Hematopoietic multipotent progenitor cell treated with erythropoietin and hydrocortisone succinate and interleukin-3 and kit ligand, for 6 days (in vitro differentiated cells): Measurements from ENCODE around the gene CFAP68.
A peak's percentile ranks its signal among the peaks of the same experiment; 100 is the strongest.

Experiments used
- DNase-seq: peaks from one replicate; pipeline ENCODE4 v3.0.0-alpha.2; 2015

The CFAP68 gene

GRCh38 chr11:111878849-111879636 lies at the start of gene CFAP68, which contains the start of gene FDXACB1:
Gene CFAP68, plus strand, starts transcription at chr11:111879541. Its CDS starts 20 bp downstream, at chr11:111879561.
Gene FDXACB1, minus strand, starts transcription at chr11:111879165. Its CDS starts 33 bp downstream, at chr11:111879132.
- peak; percentile 98 for DNase-seq

DNA sequence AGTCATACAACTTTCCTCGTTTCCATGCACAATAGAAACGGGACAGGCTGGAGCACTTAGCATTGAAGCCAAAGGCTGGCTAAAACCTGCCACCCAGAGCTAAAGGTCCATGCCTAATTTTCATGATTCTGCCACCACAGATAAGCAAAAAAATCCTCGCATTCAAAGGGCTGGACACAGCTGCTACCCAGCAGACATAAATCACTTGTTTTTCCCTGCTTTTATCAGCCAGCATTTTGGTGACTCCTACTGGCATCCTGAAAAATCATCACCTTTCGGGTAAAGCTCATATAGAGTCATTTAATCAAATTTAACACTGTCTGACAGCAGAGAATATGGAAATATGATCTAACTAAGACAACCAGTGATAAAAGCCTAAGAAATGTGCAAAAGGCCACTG lies 45.8 kb upstream of the CFAP68 start:
- DNase-seq, result no peak

GRCh38 chr11:111834432-111835163 lies 44.7 kb upstream of the CFAP68 start:
- no peak for DNase-seq

DNA sequence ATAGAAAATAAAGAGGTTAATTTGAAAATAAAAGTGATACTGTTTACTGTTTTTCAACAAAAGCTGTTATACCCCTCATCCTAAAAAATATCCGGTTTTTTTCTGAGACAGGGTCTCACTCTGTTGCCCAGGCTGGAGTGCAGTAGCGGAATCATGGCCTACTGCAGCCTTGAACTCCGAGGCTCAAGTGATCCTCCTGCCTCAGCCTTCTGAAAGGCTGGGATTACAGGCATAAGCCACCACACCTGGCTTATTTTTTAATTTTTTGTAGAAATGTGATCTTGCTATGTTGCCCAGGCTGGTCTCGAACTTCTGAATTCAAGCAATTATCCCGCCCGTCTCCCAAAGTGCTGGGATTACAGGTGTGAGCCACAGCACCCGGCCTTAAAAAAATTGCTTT lies 43.7 kb upstream of the CFAP68 start:
- no peak for DNase-seq

GRCh38 chr11:111836162-111836561 lies 43.2 kb upstream of the CFAP68 start:
- DNase-seq, result no peak

- DNase-seq, result no peak
These were observed 42.6 kb upstream of the CFAP68 start for GRCh38 chr11:111836721-111837120.

DNA sequence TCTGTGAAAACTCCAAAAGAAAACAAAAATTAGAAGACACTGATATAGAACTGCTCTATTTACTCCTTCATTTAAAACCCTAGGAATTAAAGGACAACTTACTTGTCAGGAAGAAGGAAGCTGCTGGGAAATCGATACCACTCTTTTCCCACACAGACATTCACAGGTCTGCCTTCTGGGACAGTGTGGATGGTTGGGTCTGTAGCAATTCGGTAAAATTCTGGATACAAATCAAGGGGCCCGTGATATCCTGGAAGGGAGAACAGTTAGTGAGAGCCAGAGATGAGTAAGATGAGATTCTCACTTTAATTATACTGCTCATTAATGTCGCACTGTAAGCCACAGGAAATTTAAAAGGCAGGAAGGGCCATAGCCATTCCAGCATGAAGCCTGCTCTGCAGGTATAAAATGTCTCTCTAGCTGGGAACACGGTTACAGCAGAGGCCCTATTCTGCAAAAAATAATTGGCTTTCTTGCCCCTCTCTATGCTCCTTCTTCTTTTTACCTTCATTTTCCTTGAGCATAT lies 41.9 kb upstream of the CFAP68 start:
- no peak for DNase-seq

DNA sequence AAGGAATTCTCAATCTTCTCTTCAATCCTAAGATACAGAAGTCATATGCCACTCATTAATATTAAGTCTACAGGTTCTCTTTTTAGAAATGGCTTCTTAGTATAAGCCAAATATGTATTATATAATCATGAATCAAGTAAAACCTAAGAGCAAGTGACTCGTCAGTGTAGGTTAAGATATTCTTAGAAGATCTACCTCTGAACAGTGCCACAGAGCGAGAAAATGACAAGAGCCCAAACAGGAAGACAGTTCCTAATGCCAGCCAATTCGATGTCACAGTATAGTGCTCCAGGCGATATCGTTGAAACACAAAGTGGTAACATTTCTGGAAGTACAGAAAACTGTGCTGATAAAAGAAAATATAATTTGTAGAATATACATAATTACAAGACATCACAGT lies 41.3 kb upstream of the CFAP68 start:
- DNase-seq, result no peak

GRCh38 chr11:111840143-111840542 lies 39.2 kb upstream of the CFAP68 start:
- DNase-seq, result no peak

DNA sequence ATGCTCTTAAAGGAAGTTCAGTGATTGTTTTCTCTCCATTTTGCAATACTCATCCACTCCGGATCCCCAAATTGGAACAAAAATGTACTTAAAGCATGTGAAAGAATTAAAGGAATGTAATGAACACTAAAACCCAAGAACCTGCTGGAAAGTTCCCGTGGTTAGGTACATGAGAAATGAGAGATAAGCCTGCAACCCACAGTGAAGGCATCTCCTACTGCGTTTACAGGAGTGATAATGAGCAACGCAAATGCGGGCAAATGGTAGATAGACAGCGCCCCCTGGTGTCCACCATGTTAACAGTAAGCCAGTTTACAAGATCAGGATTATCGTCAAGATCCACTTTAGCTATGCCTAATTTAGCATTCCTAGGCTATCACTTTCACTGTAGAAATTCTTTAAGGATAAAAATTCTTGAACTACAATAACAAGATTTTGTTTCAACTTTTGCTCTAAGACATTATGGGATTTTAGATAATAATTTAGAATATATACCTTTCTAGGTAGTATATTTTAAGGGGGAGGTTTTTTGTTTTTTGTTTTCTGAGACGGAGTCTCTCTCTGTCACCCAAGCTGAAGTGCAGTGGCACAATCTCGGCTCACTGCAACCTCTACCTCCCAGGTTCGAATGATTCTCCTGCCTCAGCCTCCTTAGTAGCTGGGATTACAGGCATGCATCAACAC lies 37.8 kb upstream of the CFAP68 start:
- DNase-seq, result peak; percentile 96

- DNase-seq, result no peak
These were observed 35.7 kb upstream of the CFAP68 start for GRCh38 chr11:111843661-111844060.

GRCh38 chr11:111845276-111846028 lies 33.9 kb upstream of the CFAP68 start:
- peak; percentile 55 for DNase-seq

- DNase-seq, result no peak
These were observed 33.3 kb upstream of the CFAP68 start for GRCh38 chr11:111846063-111846462.

DNA sequence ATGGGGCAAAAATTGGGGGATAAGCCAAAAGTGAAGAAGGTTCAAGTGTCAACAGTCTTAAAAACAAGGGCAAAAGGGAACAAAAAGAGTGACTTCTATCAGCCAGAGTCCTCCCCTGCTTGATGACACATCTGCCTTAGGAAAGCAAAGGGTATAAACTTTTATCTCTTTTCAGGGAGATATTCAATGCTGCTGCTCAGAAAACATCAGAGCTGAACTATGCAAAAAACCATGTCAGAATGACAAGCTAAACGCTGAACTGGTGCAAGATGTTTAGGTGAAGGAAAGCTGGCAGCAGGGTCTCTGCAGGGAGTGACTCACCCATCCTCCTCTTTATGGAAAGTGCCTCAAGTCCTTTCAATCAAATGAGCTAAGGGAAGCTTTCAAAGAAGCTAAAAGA lies 32.7 kb upstream of the CFAP68 start:
- DNase-seq, result no peak

DNA sequence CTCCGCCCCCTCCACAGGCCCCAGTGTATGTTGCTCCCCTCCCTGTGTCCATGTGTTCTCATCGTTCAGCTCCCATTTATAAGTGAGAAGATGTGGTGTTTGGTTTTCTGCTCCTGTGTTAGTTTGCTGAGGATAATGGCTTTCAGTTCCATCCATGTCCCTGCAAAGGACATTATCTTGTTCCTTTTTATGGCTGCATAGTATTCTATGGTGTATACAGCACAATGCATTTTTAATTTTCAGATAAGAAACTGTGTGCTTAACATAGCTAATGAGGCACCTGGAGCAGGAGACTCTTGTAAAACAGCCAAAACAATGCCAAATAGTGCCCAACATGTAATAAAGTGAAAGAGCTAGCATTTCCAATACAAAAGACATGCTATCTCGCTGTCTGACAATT lies 29.7 kb upstream of the CFAP68 start:
- DNase-seq, result no peak

GRCh38 chr11:111851067-111851466 lies 28.3 kb upstream of the CFAP68 start:
- DNase-seq, result no peak

DNA sequence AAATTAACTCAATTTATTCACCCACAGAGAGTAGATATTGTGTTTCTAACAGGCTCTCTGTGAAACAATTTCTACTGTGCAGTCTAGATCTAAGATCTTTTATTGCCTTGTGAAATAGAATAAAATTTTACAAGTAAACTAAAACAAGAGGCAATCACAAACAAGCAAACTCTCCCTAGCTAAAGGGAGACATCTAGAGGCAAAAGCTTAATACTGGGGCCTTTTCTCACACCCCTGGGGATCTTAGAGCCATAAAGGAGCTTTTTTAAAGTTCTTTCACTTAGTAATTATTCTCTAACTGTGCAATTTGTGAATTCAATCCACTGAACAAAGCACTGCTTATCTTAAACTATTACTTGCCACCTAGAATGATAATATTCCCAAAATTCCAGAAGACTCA lies 27.7 kb upstream of the CFAP68 start:
- peak; percentile 43 for DNase-seq

- no peak for DNase-seq
These were observed 27.2 kb upstream of the CFAP68 start for GRCh38 chr11:111852103-111852502.

- DNase-seq, result no peak
These were observed 23.8 kb upstream of the CFAP68 start for GRCh38 chr11:111855506-111855905.

- no peak for DNase-seq
These were observed 19.1 kb upstream of the CFAP68 start for GRCh38 chr11:111860257-111860656.

DNA sequence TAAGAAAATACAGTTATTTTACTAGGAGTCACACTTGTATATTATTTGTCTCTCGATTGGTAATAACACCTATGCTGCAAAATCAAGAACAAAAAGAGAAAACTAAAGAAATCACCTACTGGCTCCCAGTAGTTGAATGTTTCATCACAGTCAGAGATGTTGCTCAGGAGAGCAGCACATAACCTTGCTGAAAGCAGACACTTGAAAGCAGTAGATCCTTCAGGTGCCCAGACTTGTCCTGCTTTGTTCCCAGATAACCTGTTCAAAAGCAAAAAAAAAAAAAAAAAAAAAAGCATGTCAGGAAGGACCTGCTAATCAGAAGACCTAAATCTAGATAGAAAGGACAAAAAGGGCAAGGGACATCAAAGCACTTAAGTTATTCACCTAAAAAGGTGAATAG lies 9.2 kb upstream of the CFAP68 start:
- DNase-seq, result no peak

DNA sequence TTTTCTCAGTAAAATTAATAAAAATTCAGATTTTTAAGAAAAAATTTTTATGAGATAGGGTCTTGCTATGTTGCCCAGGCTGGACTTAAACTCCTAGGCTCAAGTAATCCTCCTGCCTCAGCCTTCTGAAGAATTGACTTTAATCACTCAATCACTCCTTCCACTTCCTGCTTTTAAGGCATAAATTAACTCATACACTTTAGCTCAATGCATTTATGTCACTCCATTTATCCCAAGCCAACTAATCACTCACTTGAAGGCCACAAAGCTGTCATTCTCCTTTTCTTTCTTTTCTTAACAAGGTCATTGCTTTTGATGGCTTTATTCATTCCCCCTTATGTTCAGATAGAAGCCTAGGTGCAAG lies 8.8 kb upstream of the CFAP68 start:
- no peak for DNase-seq
